GM12878 (cell line): ENCODE data around the gene BOLA1. TPM values are rescaled to one million over a fixed set of nuclear protein-coding genes. Genes with fewer than 3 reads are reported as not detected.

Experiments
- ATF2 ChIP-seq: IDR thresholded peaks from 2 replicates; pipeline ENCODE4 v1.6.1; 2012; ENCODE audit warnings: low read length, inconsistent platforms
- BCL3 ChIP-seq: IDR thresholded peaks from 2 replicates; pipeline ENCODE4 v1.6.1; 2011; ENCODE audit warnings: borderline replicate concordance, low read depth, mild to moderate bottlenecking, moderate library complexity, low read length; ENCODE audit not compliant: insufficient read depth, poor library complexity, severe bottlenecking
- CBX3 ChIP-seq: fragments of 200-600 bp; sonication (generic); IDR thresholded peaks from 2 replicates; pipeline ENCODE4 v1.6.1; 2016; ENCODE audit warnings: low read depth, borderline replicate concordance
- HDGF ChIP-seq: fragments of 450-650 bp; IDR thresholded peaks from 2 replicates; pipeline ENCODE4 v1.6.1; 2016; ENCODE audit warnings: antibody characterized with exemption
- IRF3 ChIP-seq: fragments of 450-650 bp; IDR thresholded peaks from 2 replicates; pipeline ENCODE4 v1.6.1; 2014; ENCODE audit warnings: mild to moderate bottlenecking
- MEF2A ChIP-seq: IDR thresholded peaks from 2 replicates; pipeline ENCODE4 v1.6.1; 2011; ENCODE audit warnings: low read depth, mild to moderate bottlenecking, low read length, moderate library complexity; ENCODE audit not compliant: insufficient read depth
- NRF1 ChIP-seq: conservative IDR thresholded peaks from 2 replicates; pipeline ENCODE4 v1.6.1; 2011; ENCODE audit warnings: mild to moderate bottlenecking, low read depth, low read length, improper control_type of control experiment
- PKNOX1 ChIP-seq: fragments of 450-650 bp; IDR thresholded peaks from 2 replicates; pipeline ENCODE4 v1.6.1; 2016; ENCODE audit warnings: mild to moderate bottlenecking
- PML ChIP-seq: IDR thresholded peaks from 2 replicates; pipeline ENCODE4 v1.6.1; 2012; ENCODE audit warnings: low read length, inconsistent platforms
- SMAD1 ChIP-seq: fragments of 450-650 bp; IDR thresholded peaks from 2 replicates; pipeline ENCODE4 v1.6.1; 2018; ENCODE audit warnings: mild to moderate bottlenecking, low read depth; ENCODE audit not compliant: partially characterized antibody
- ZNF207 ChIP-seq: fragments of 450-650 bp; IDR thresholded peaks from 2 replicates; pipeline ENCODE4 v1.6.1; 2014; ENCODE audit warnings: antibody characterized with exemption, mild to moderate bottlenecking, borderline replicate concordance
- polyA plus RNA-seq, 11 experiments: library from polyadenylated mRNA; depleted of rRNA in 4 of 11; unstranded in 6 of 11; stranded (reverse) in 5 of 11; fragments of >200 nt; fragmentation: Nextera tagmentation in 4 of 11; fragmentation: Illumina TruSeq in 1 of 11; extraction: Ambion mirVana in 4 of 11; extraction: Trizol in 1 of 11; gene quantifications; 1 replicate in 1 of 11; 2 replicates in 10 of 11; pipeline versions ENCODE4 v1.2.1 to v1.2.3, GENCODE V29; 2011 to 2016; ENCODE audit warnings: inconsistent platforms in 2 of 11, missing spikeins in 2 of 11, low read depth in 1 of 11
- total RNA-seq, 4 experiments: library from RNA; depleted of rRNA in 3 of 4; stranded (reverse); fragments of >200 nt in 3 of 4; fragmentation: Illumina TruSeq in 1 of 4; extraction: Trizol in 1 of 4; gene quantifications; 2 replicates each; pipeline versions ENCODE4 v1.2.1 to v1.2.3, GENCODE V29; 2013 to 2021

Gene BOLA1
- total and polyA plus RNA-seq, 10 of the 15 experiments (the other 5 are each of a cell fraction or from before 2014, with no cell fraction given) = 0.74 to 18.7 (median 11.3) TPM

GRCh38 chr1:149927563-149928400 lies 28.4 kb downstream of the BOLA1 start, which contains the start of gene SF3B4 (continued):
- no peak for TF ChIP-seq ZNF207
- TF ChIP-seq BCL3 = no peak
- peak; percentile 85 for TF ChIP-seq SMAD1
- peak; percentile 77 for TF ChIP-seq PKNOX1
- TF ChIP-seq PML = peak; percentile 98
- no peak for TF ChIP-seq MEF2A
- no peak for TF ChIP-seq ATF2
- TF ChIP-seq IRF3 = no peak
- no peak for TF ChIP-seq NRF1
- no peak; the same call in 1 of the 2 replicates for TF ChIP-seq HDGF
- TF ChIP-seq CBX3 = no peak
